Measurements from ENCODE around the gene HOXD3.

DNA sequence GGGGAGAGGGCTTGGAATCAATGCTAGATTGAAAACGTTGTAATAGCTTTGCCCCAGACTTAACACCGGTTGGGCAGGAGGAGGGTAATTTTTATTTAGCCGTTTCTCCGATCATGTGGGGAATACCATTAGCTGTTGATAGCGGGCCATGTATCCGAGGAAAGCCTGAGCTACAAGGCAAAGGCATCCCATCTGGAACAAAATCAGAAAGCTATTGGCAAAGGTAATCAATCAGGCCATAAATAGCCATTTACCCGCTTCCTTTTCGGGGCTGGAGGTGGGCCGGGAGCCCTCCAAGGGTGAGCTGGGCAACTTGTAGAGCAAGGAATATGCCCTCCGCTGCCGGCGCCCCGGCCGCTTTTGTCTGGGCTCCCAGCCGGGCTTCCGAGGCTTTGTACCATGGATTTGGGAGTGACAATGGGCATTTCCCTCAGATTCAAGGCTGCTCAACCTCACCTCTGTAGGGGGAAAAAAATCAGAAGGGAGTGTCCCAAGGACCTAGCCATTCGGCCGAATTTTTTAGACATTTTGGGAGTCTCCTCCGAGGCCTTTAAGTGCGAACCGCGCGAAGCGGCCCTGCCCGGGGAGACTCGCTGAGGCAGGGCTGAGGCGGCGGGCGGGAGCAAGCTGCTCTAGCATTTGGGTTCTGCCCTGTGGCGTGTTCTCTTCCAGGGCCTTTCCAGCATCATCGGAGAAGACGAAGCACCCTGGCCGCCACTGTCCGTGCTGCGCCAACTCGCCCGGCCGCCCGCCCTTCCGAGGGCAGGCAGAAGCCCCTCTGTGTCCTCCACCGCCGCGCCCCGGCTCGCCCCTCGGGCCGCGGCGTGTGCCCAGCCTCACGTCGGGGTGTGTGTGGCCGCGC is 35.7 kb upstream of the HOXD3 start:
- TF ChIP-seq, protein P1, sequence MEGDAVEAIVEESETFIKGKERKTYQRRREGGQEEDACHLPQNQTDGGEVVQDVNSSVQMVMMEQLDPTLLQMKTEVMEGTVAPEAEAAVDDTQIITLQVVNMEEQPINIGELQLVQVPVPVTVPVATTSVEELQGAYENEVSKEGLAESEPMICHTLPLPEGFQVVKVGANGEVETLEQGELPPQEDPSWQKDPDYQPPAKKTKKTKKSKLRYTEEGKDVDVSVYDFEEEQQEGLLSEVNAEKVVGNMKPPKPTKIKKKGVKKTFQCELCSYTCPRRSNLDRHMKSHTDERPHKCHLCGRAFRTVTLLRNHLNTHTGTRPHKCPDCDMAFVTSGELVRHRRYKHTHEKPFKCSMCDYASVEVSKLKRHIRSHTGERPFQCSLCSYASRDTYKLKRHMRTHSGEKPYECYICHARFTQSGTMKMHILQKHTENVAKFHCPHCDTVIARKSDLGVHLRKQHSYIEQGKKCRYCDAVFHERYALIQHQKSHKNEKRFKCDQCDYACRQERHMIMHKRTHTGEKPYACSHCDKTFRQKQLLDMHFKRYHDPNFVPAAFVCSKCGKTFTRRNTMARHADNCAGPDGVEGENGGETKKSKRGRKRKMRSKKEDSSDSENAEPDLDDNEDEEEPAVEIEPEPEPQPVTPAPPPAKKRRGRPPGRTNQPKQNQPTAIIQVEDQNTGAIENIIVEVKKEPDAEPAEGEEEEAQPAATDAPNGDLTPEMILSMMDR (IDR thresholded peaks at IDR 0.05), result no peak
- TF ChIP-seq POLR2AphosphoS5 (IDR thresholded peaks at IDR 0.05) (no peak), POLR2A (IDR thresholded peaks at IDR 0.05) (no peak), EP300 (IDR thresholded peaks at IDR 0.05) (no peak)

All from gastroesophageal sphincter (tissue), 3 donors.